Gastrocnemius medialis (tissue), 4 donors: ENCODE data around the gene DHRS3. TPM values are rescaled to one million over a fixed set of nuclear protein-coding genes. Genes with fewer than 3 reads are reported as not detected.

ENCODE experiments used
- ATAC-seq, 2 donors: fragments of 150-250 bp; one replicate each; pipeline ENCODE4 v1.9.1; 2016
- DNase-seq, 2 donors: peaks; one replicate each; pipeline ENCODE4 v3.0.0-alpha.2; 2019
- H3K27ac ChIP-seq, 4 donors: fragments of 200-600 bp; sonication (generic); 1 replicate in 1 of 4; 2 replicates in 3 of 4; pipeline ENCODE4 v1.5.1; 2016 to 2018; ENCODE audit warnings: mild to moderate bottlenecking in 2 of 4, moderate library complexity in 1 of 4
- H3K27me3 ChIP-seq, 3 donors: fragments of 200-600 bp; sonication (generic) in 2 of 3; 1 replicate in 1 of 3; 2 replicates in 2 of 3; pipeline versions ENCODE4 v1.5.1 to v1.6.0; 2016 to 2019; ENCODE audit warnings: mild to moderate bottlenecking in 1 of 3, moderate library complexity in 1 of 3
- H3K36me3 ChIP-seq, 2 donors: fragments of 200-600 bp; sonication (generic) in 1 of 2; one replicate each; pipeline ENCODE4 v1.5.1; 2017 to 2018
- H3K4me1 ChIP-seq, 2 donors: fragments of 200-600 bp; sonication (generic) in 1 of 2; one replicate each; pipeline ENCODE4 v1.5.1; 2016 to 2017; ENCODE audit warnings: mild to moderate bottlenecking in 2 of 2
- H3K4me3 ChIP-seq, 4 donors: fragments of 200-600 bp; sonication (generic) in 3 of 4; 1 replicate in 1 of 4; 2 replicates in 3 of 4; pipeline ENCODE4 v1.5.1; 2016 to 2019; ENCODE audit warnings: mild to moderate bottlenecking in 2 of 4
- H3K9me3 ChIP-seq, 3 donors: fragments of 200-600 bp; sonication (generic) in 2 of 3; 1 replicate in 1 of 3; 2 replicates in 2 of 3; pipeline ENCODE4 v1.5.1; 2016 to 2019
- CTCF ChIP-seq, 5 experiments: fragments of 450-650 bp in 3 of 5; fragments of 200-600 bp in 2 of 5; sonication (generic) in 2 of 5; IDR thresholded peaks in 4 of 5; conservative IDR thresholded peaks in 1 of 5; 1 replicate in 4 of 5; 2 replicates in 1 of 5; pipeline ENCODE4 v1.5.1; 2016 to 2019; ENCODE audit warnings: antibody characterized with exemption in 5 of 5, mild to moderate bottlenecking in 3 of 5, moderate library complexity in 3 of 5
- POLR2A ChIP-seq, 2 donors: fragments of 450-650 bp; IDR thresholded peaks; one replicate each; pipeline ENCODE4 v1.6.1; 2017; ENCODE audit warnings: antibody characterized with exemption in 2 of 2, mild to moderate bottlenecking in 2 of 2, moderate library complexity in 2 of 2
- in situ Hi-C, 4 donors: fragments of 200-750 bp; cut with MboI; loops; one replicate each; pipeline versions ENCODE4 v1.15.0 to v1.8.0; 2017; ENCODE audit warnings: low sequenced_read_pairs in 4 of 4
- intact Hi-C: fragments of 100-400 bp; cut with DNase I; formaldehyde crosslinking; loops from one replicate; pipeline ENCODE4 v1.15.1; 2023; ENCODE audit warnings: low total_unique reads
- total RNA-seq, 4 donors: library from RNA; depleted of rRNA; stranded (reverse); fragments of >200 nt; gene quantifications; one replicate each; pipeline versions ENCODE4 v1.1.0 to v1.2.3, GENCODE V29; 2016

Gene DHRS3
- total RNA-seq, 4 donors from 2014 or later: 28.5 to 108 (median 67.0) TPM

GRCh38 chr1:12584900-12585525 lies 33.0 kb downstream of the DHRS3 start:
- TF ChIP-seq CTCF (IDR thresholded peaks at IDR 0.05 in 4 of 5, conservative IDR thresholded peaks at IDR 0.05 in 1 of 5) (no peak), POLR2A (IDR thresholded peaks at IDR 0.05) (no peak)
- in situ Hi-C loops (no loop called here), intact Hi-C loops (no loop called here)
- Histone ChIP-seq H3K27ac (peak overlapping the region in 3 of 4 donors; percentile 18 to 42 (median 37)), H3K4me3 (no peak overlapping the region), H3K9me3 (no peaks in the 10 kb centered on the region), H3K27me3 (no peaks in the 10 kb centered on the region), H3K4me1 (peaks cover 18 to 20% of the 10 kb centered on the region in 2 donors), H3K36me3 (no peaks in the 10 kb centered on the region)
- ATAC-seq (no peak), DNase-seq (no peak)

GRCh38 chr1:12583484-12583883 lies 34.5 kb downstream of the DHRS3 start:
- intact Hi-C loops (no loop called here), in situ Hi-C loops (no loop called here)
- H3K4me1 ChIP-seq: peaks cover 18 to 23% of the 10 kb centered on the region in 2 donors
- peaks cover 0 to 8% of the 10 kb centered on the region in 2 donors for H3K36me3 ChIP-seq
- DNase-seq (no peak), ATAC-seq (no peak)
- H3K9me3 ChIP-seq: no peaks in the 10 kb centered on the region
- H3K4me3 ChIP-seq: no peak overlapping the region
- no peak for TF ChIP-seq CTCF (IDR thresholded peaks at IDR 0.05 in 4 of 5, conservative IDR thresholded peaks at IDR 0.05 in 1 of 5)
- no peak for TF ChIP-seq POLR2A (IDR thresholded peaks at IDR 0.05)
- no peak overlapping the region for H3K27ac ChIP-seq
- H3K27me3 ChIP-seq: no peaks in the 10 kb centered on the region

- Histone ChIP-seq H3K27ac (peak overlapping the region in 1 of 4 donors; percentile 92), H3K9me3 (no peaks in the 10 kb centered on the region), H3K27me3 (no peaks in the 10 kb centered on the region), H3K36me3 (peaks cover 0 to 16% of the 10 kb centered on the region in 2 donors), H3K4me3 (no peak overlapping the region), H3K4me1 (peaks cover 18 to 23% of the 10 kb centered on the region in 2 donors)
- in situ Hi-C loops (no loop called here), intact Hi-C loops (no loop called here)
- DNase-seq (no peak), ATAC-seq (no peak)
- TF ChIP-seq CTCF (IDR thresholded peaks at IDR 0.05 in 4 of 5, conservative IDR thresholded peaks at IDR 0.05 in 1 of 5) (no peak), POLR2A (IDR thresholded peaks at IDR 0.05) (no peak)
These were observed 35.4 kb downstream of the DHRS3 start for GRCh38 chr1:12582649-12583048.

- ATAC-seq: no peak
- peaks cover 18 to 23% of the 10 kb centered on the region in 2 donors for H3K4me1 ChIP-seq
- DNase-seq: no peak
- peak overlapping the region; percentile 82 to 93 (median 90) for H3K27ac ChIP-seq
- in situ Hi-C loops (no loop called here), intact Hi-C loops (no loop called here)
- H3K4me3 ChIP-seq: no peak overlapping the region
- H3K27me3 ChIP-seq: no peaks in the 10 kb centered on the region
- H3K36me3 ChIP-seq: peaks cover 0 to 21% of the 10 kb centered on the region in 2 donors
- H3K9me3 ChIP-seq: no peaks in the 10 kb centered on the region
- TF ChIP-seq CTCF (IDR thresholded peaks at IDR 0.05 in 4 of 5, conservative IDR thresholded peaks at IDR 0.05 in 1 of 5): no peak
- TF ChIP-seq POLR2A (IDR thresholded peaks at IDR 0.05): no peak
These were observed 36.8 kb downstream of the DHRS3 start for GRCh38 chr1:12581179-12581578.
